LoVo (cell line): ENCODE measurements around the gene TRNP1.
"Not testable (repeated sequence)": the region's sequence is repeated elsewhere in the genome, so short reads cannot be mapped to it uniquely, and the experiment has no call there.

Experiments
- DNase-seq: peaks from one replicate; pipeline ENCODE4 v3.0.0-alpha.2; 2016; ENCODE audit warnings: low spot score

Gene TRNP1

DNA sequence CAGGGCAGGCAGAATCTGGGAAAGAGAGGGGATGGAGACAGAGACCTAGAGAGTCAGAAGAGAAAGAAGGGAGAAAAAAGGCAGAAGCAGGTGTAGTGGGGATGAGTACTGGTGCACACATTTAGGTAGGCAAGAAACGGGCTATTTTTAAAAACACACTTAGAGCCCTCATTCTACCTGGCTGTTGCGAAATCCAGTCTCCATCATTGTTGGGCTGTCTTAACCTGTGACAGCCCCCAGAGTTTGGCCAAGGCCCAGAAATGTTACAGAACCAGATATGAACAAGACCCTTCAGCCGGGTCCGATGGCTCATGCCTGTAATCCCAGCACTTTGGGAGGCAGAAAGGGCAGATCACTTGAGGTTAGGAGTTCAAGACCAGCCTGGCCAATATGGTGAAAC is 20.7 kb upstream of the TRNP1 start:
- no peak for DNase-seq

GRCh38 chr1:26976621-26977510 is 16.6 kb upstream of the TRNP1 start:
- DNase-seq, result no peak

DNA sequence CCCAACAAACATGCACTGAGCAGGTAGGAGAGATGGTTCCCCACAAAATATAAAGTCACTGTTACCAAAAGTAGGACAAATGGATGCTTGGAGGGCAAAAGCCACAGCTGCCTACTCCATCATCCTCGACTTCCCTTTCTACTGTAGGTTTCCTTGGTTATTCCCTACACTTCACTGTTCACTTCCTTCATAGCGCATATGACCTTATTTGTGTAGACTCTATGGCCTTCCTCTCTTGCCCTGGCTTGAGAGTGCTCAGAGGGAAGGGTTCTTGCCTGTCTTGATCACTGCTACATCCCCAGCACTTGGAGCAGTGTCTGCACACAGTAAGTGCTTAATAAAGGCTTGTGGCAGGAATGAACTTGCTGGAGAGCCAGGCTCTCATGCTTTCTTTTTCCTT is 14.6 kb upstream of the TRNP1 start:
- no peak for DNase-seq

- no peak for DNase-seq
Observed at GRCh38 chr1:26981146-26981846, 12.2 kb upstream of the TRNP1 start.

DNA sequence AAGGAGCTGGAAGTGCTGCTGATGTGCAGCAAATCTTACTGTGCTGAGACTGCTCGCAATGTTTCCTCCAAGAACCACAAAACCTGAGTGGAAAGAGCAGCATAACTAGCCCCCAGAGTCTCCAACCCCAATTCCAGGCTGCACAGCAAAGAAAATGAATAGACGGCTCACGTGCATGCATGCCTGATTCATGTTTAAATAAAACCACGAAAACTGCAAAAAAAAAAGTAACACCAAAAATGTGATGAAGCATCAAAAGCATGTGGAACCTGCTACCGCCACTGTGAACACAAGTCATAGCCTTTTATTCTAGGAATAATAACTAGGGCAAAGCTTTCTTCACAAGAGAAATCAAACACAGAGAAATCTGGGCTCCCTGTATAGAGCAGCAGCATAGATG is 9.6 kb upstream of the TRNP1 start:
- no peak for DNase-seq

DNA sequence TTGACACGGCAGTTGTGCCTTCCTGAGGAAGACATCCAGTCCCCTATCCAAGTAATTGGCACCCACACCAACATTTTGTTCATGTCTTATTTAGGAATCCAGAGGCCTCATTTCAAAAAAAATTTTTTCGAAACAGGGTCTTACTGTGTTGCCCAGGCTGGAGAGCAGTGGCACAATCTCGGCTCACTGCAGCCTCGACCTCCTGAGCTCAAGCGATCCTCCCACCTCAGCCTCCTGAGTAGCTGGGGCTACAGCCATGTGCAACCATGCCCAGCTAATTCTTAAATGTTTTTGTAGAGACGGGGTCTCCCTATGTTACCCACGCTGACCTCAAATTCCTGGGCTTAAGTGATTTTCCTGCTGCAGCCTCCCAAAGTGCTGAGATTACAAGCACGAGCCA is 9.2 kb upstream of the TRNP1 start:
- DNase-seq, result no peak

GRCh38 chr1:26986658-26987057 is 6.8 kb upstream of the TRNP1 start:
- DNase-seq, result no peak

- DNase-seq, result not testable (repeated sequence)
Observed at GRCh38 chr1:26989403-26990109, 3.9 kb upstream of the TRNP1 start.

- no peak for DNase-seq
Observed at GRCh38 chr1:26991310-26992116, 2.0 kb upstream of the TRNP1 start.

DNA sequence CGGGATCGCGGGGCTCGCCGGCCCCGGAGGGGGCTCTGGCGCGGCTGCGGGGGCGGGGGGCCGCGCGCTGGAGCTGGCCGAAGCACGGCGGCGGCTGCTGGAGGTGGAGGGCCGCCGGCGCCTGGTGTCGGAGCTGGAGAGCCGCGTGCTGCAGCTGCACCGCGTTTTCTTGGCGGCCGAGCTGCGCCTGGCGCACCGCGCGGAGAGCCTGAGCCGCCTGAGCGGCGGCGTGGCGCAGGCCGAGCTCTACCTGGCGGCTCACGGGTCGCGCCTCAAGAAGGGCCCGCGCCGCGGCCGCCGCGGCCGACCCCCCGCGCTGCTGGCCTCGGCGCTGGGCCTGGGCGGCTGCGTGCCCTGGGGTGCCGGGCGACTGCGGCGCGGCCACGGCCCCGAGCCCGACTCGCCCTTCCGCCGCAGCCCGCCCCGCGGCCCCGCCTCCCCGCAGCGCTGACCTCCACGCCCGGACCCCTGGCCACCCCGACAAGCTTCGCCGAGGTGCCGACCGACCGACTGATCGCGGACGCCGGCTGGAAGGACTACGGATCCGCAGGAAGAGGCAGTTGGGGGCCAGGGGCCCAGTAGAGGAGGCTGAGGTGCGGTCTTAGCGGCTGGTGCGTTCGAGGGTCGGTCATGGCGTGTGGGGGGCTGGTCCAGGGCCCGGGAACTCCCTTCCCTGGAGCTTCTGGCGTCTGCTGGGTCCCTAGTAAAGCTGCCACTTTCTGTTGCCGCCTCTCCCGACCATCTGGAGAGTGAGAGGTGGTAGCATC is 711 bp downstream of the TRNP1 start:
- no peak for DNase-seq

GRCh38 chr1:26994787-26995517 is 1.5 kb downstream of the TRNP1 start:
- DNase-seq, result no peak

- DNase-seq, result no peak
Observed at GRCh38 chr1:26996024-26996423, 2.5 kb downstream of the TRNP1 start.

DNA sequence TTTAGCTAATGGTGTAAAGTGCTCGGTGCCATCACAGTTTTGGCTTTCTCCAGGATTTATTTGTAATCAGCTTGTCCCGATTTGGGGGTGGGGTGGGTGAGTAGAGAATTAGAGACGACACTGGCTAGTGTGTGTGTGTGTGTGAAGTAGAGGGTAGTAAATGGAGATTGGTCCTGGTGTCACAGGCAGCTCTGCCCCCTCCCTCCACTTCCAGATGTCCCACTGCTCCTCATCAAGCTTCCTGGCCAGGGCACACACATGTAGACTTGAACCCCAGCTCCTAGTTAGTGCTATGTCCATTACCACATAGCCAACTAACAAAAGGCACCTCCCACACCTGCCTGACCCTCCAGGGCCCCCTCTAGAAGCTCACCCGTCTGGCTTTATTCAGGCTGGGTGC is 3.2 kb downstream of the TRNP1 start:
- DNase-seq, result no peak

DNA sequence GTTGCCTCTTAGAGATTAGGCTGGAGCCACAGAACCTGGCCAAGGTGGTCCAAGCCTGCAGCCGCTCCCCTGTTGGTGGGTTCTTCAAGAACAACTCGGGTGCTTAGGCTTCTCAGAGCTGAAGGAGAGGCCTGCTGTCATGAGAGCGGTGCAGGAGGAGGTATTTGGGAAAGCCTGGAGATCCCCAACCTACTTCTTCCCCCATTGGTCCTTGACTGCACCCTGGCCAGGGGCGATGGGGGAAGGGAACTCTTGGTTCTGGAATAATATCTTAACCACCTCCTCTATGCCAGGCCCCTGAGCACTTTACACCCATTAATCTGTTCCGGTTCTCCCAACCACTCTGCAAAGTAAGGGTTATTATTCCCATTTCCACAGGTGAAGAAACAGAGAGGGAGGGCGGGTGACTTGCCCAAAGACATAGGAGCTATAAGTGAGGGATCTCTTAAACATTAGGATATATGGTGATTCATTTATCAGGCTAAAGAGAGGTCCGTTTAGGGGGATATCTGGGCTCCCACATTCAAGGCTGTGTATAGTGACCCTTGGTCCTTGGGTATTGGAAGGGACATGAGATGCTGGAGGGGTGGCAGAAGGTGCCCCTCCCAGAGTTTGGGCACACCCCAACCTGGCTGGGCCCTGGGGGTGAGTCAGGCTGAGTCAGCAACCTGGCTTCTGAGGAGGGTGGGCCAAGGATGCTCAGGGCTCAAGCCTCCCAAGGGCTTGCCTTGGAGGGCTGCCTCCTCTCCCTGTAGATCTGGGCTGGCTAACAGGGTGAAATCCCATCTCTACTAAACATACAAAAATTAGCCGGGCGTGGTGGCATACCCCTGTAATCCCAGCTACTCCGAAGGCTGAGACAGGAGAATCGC is 5.2 kb downstream of the TRNP1 start:
- DNase-seq, result peak; percentile 24

DNA sequence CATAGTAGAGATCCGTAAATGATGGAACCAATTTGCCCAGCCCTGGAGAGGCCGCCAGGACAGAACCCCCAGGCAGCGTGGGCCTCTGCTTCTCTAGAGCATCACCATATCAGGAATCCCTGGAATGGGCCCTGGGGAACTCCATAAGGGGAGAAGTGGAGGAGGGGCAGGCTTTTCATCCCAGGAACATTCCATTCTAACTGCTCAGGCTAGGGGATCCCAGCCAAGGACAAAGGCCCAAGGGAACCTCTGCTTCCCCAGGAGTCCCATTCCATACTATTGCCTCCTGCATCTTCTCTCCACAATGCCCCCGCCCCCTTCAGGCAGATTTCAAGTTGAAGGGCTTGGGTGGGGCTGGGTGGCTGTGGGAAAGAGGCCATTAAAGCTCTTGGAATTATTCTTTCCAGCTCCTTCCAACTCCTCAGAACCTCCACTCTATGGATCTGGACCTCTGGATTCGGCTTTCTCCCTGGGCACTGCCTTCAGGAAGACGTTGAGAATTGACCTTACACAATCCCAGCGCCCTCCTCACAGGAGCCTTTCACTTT is 6.0 kb downstream of the TRNP1 start:
- peak; percentile 40 for DNase-seq

DNA sequence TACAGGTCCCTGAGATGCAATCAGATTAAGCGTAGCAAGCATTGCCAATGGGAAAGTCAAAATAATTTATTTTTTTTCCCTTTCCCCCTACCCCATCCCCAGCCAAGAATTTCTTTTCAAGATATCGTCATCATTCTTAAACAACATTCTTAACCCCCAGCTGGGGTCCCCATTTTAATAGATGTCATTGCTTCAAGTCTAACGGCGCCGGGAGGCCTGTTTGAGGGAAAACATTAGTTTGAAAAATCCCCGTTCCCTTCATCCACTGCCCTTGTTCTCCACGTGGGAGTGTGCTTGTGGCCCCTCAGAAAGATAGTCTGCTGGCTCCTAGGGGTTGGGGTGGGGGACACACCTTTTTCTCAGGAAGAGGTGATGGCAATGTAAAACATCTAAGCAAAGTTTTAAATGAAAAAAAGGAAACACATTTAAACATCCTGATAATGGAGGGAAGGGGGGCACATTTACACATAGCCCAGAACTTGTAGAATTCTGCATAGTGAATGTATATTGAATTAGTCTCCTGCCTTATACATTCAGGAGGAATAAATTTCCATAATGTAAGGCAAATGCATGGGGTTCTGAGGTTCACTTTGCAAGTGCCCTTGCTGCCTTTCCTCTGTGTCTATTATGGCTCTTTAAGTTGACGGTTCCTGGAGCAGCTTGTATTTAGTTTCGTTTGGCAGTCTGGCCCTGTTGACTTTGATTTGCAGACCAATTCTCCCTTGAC is 6.8 kb downstream of the TRNP1 start:
- no peak for DNase-seq

- DNase-seq, result no peak
Observed at GRCh38 chr1:27000817-27001460, 7.4 kb downstream of the TRNP1 start.
